ENCODE measurements around the gene CUX1.

The CUX1 gene

DNA sequence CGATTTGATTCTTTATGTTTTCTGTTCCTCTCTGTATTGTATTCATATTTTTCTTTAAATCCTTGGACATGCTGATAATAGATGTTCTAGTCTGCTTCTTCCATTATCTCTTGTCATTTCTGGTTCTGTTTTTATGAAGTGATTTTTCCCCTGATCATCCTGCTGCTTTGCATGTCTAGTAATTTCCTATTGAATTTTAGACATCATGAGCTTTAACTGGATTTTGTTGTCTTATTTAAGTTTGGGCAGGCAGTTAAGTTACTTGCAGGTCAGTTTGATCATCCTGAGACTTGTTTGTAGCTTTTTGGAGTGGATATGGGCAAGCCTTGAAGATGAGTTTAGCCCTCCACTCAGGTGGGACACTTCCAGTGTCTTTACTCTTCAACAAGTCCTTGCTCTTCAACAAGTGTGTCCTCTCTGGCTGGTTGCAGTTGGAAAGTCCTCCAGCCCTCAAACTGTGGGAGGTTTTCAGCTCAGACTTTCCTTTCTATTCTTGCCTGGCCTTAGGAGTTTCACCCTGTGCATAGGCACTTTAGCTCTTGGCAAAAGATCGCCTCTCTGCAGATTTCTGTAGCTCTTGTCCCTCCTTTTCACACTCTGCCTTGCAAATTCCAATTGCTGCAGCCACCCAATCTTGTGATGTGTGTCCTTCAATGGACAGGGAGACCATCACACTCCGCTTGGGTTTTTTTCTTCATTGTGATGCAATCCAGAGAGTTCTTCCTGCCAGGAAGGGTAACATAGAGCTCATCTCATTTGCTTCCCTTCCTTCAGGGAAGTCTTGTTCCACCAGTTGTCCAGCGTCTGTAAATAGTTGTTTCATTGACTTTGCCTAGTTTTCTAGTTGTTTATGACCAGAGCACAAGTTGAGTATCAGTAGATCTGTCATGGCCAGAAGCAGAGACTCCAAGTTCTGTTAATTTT lies 272.0 kb downstream of the CUX1 start:
- H3K27ac ChIP-seq (ENCODE audit: low read depth, low read length), result no peak overlapping the region
- H3K4me1 ChIP-seq (ENCODE audit: control insufficient read depth, insufficient read depth, low read length), result no peaks in the 10 kb centered on the region
- H3K4me3 ChIP-seq (ENCODE audit: low read length), result no peak overlapping the region
- no peak overlapping the region for H3K9ac ChIP-seq (ENCODE audit: low read length)
- H3K27me3 ChIP-seq (ENCODE audit: control insufficient read depth, insufficient read depth, low read length), result no peaks in the 10 kb centered on the region
- H3K36me3 ChIP-seq (ENCODE audit: control insufficient read depth, insufficient read depth, low read length), result no peaks in the 10 kb centered on the region

DNA sequence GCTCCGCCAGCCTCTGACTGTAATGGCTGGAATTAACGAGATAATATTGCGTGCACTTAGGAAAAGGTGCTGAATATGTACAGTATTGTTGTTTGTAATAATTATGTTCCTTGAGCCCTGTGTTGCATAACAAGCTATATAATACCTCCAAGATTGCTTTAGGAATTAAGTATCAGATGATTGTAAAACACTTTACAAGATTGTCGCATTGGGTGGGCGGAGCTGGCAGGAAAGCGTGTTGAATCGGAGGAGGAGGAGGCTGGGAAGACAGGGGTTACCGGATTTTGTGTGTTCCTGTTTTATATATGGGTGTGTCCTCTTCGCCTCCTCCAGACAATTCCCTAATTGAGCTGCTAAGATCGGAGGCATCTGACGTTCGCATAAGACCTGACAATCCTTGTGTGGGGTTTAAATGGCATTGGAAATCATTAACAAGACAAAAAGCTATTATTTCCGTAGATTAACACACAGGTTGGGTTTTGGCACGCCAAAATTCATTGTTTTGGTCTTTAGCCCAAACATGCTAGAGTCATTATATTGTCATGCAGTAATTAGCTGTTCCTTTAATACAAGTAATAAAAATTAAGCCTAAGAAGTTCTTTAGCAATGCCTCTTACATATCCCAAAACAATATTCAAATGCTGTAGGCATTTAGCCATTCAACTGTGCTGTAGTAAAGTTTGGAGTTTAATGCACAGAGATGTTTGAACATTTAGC lies 276.3 kb downstream of the CUX1 start:
- H3K27ac ChIP-seq (ENCODE audit: low read depth, low read length), result no peak overlapping the region
- H3K4me3 ChIP-seq (ENCODE audit: low read length), result no peak overlapping the region
- no peak overlapping the region for H3K9ac ChIP-seq (ENCODE audit: low read length)
- no peaks in the 10 kb centered on the region for H3K36me3 ChIP-seq (ENCODE audit: control insufficient read depth, insufficient read depth, low read length)
- no peaks in the 10 kb centered on the region for H3K27me3 ChIP-seq (ENCODE audit: control insufficient read depth, insufficient read depth, low read length)
- H3K4me1 ChIP-seq (ENCODE audit: control insufficient read depth, insufficient read depth, low read length), result no peaks in the 10 kb centered on the region

DNA sequence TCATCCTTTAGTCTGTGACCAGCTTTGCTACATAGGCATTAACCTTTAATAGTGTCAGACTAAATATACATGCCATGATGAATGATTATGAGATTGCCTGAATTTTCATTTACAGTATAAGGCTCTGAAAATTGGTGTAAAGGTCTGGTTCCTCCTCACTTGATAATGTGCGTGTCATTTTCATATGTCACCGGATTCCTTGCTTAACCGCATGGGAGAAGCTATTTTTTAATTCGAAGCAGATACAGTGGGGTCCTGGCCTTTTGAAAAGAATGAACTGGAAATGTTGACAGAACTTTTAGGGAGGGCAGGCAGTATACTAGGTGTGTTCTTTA lies 276.9 kb downstream of the CUX1 start:
- Histone ChIP-seq H3K9ac (ENCODE audit: low read length) (no peak overlapping the region), H3K27ac (ENCODE audit: low read depth, low read length) (no peak overlapping the region), H3K27me3 (ENCODE audit: control insufficient read depth, insufficient read depth, low read length) (no peaks in the 10 kb centered on the region), H3K4me3 (ENCODE audit: low read length) (no peak overlapping the region), H3K36me3 (ENCODE audit: control insufficient read depth, insufficient read depth, low read length) (no peaks in the 10 kb centered on the region), H3K4me1 (ENCODE audit: control insufficient read depth, insufficient read depth, low read length) (no peaks in the 10 kb centered on the region)

DNA sequence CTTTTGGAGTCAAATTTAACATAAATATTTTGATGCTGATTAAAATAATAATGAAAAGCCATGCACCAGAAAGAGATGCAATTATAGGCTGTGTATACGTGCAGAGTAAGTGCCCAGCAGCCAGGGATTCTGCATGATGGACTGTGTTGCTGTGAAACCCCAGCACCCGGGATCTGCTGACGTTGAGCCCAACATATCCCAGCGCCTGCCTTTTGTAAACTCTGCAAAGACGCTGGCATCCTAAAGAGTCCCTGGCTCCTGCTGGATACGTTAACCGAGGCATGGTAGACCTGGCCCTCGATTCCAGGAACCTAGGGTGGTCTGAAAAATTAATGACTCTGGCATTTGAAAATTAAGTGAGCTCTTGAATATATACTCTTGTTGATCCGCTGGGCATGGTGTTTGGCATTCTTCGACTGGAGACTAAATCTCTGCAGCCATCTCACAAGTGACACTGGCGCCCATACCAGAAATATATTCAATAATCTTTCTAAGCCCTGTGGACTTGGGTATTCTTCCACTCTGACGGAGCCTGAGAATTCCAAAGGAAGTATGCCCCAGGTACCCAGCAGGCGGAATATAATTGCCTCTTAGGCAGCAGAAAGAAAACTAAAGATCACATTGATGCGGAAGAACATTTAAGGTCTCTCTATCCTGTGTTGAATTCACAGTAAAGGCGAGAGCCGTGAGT lies 278.0 kb downstream of the CUX1 start:
- no peak overlapping the region for H3K4me3 ChIP-seq (ENCODE audit: low read length)
- H3K4me1 ChIP-seq (ENCODE audit: control insufficient read depth, insufficient read depth, low read length), result no peaks in the 10 kb centered on the region
- H3K36me3 ChIP-seq (ENCODE audit: control insufficient read depth, insufficient read depth, low read length), result no peaks in the 10 kb centered on the region
- no peak overlapping the region for H3K9ac ChIP-seq (ENCODE audit: low read length)
- no peaks in the 10 kb centered on the region for H3K27me3 ChIP-seq (ENCODE audit: control insufficient read depth, insufficient read depth, low read length)
- H3K27ac ChIP-seq (ENCODE audit: low read depth, low read length), result no peak overlapping the region

DNA sequence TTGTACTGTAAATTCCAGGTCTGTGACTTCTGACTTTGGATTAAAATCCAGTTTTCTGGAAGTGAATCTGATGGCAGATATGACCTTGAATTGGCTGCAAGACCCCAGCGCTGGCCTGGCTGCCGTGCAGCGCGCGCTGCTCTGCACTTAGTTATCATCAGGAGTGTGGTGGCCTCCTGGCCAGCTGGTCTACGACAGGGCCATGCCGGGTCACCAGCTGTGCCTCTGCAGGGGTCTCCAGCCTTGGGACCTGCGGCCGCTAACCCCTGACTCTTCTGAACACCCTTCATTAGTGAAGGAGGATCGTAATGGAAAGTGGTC lies 278.5 kb downstream of the CUX1 start:
- no peaks in the 10 kb centered on the region for H3K27me3 ChIP-seq (ENCODE audit: control insufficient read depth, insufficient read depth, low read length)
- no peaks in the 10 kb centered on the region for H3K4me1 ChIP-seq (ENCODE audit: control insufficient read depth, insufficient read depth, low read length)
- H3K36me3 ChIP-seq (ENCODE audit: control insufficient read depth, insufficient read depth, low read length), result no peaks in the 10 kb centered on the region
- H3K9ac ChIP-seq (ENCODE audit: low read length), result no peak overlapping the region
- H3K27ac ChIP-seq (ENCODE audit: low read depth, low read length), result no peak overlapping the region
- H3K4me3 ChIP-seq (ENCODE audit: low read length), result no peak overlapping the region

DNA sequence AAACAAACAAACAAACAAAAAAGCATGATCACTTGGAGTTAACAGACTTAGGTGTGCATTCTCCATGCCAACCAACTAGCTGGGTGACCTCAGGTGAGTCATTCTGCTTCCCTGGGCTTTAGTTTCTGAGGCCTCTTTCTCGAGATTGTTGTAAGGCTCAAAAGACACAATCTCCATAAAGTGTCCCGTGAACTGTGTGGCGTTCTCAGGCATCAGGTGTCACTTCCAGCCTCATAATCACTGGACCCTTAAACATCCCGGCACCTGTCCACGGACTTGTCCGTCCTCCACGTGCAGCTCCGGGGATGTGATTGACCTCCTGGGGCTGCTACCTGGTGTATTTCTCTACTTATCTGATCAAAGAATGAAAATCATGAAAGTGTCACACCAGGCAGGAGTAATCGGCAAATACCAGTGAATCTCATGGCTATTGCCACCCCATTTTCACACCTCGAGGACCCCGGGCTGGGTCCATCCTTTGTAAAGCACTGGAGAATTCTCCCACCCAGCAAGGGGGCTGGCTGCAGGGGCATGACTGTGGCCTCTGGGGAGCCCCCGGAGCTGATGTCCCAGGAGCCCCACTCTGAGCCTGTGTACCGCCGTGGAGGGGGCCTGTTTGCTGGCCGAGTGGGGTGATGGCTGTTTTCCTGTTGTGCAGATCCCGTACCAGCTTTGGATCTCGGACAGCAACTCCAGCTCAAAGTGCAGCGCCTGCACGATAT lies 279.4 kb downstream of the CUX1 start:
- Histone ChIP-seq H3K4me3 (ENCODE audit: low read length) (no peak overlapping the region), H3K4me1 (ENCODE audit: control insufficient read depth, insufficient read depth, low read length) (no peaks in the 10 kb centered on the region), H3K27me3 (ENCODE audit: control insufficient read depth, insufficient read depth, low read length) (no peaks in the 10 kb centered on the region), H3K36me3 (ENCODE audit: control insufficient read depth, insufficient read depth, low read length) (peaks cover 2% of the 10 kb centered on the region), H3K9ac (ENCODE audit: low read length) (no peak overlapping the region), H3K27ac (ENCODE audit: low read depth, low read length) (no peak overlapping the region)

DNA sequence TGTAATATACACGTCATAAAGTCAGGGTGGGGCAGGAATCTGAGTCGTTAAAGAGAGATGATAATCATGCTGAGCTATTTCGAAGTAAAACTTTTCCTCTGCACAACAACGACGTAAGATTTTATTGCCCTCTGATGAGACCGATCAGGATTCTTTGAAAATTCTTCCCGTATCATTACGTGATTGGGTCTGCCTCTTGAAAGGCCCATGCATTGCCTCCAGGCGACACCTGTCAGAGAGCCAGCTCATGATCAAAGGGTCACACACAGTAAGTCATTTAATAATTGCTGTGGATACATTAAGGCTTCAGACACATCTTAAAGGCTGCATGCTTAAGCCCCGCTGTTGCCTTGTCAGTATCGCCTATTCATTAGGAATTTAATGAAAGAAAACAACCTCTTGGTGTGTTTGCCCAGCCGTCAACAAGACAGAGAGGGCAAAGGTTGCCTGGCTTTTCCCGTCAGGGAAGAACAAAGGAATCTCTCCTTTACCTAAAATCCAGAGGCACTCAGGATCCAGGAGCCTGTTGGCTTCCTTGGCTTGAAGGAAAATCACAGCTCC lies 280.3 kb downstream of the CUX1 start:
- Histone ChIP-seq H3K4me3 (ENCODE audit: low read length) (no peak overlapping the region), H3K27me3 (ENCODE audit: control insufficient read depth, insufficient read depth, low read length) (no peaks in the 10 kb centered on the region), H3K9ac (ENCODE audit: low read length) (no peak overlapping the region), H3K4me1 (ENCODE audit: control insufficient read depth, insufficient read depth, low read length) (no peaks in the 10 kb centered on the region), H3K36me3 (ENCODE audit: control insufficient read depth, insufficient read depth, low read length) (peaks cover 2% of the 10 kb centered on the region), H3K27ac (ENCODE audit: low read depth, low read length) (no peak overlapping the region)

DNA sequence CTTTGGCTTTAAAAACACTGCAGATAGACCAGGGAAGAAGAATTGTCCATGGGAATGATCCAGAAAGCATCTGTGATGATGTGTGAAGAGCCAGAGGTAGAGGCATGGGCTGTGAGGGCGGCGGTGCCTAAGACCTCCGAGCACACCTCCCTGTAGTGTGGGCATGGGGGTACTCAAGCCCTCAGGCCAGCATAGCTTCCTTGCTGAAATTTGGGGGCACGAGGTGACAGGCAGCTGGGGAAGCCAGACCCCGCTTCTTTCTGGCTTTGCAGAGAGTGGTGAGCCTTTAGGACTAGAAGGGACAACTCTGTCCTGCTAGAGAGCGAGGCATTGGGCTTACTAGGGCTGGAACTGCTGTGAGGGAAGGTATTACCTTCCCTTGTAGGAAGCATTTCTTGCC lies 281.6 kb downstream of the CUX1 start:
- H3K27ac ChIP-seq (ENCODE audit: low read depth, low read length), result no peak overlapping the region
- H3K4me1 ChIP-seq (ENCODE audit: control insufficient read depth, insufficient read depth, low read length), result no peaks in the 10 kb centered on the region
- peaks cover 2% of the 10 kb centered on the region for H3K36me3 ChIP-seq (ENCODE audit: control insufficient read depth, insufficient read depth, low read length)

DNA sequence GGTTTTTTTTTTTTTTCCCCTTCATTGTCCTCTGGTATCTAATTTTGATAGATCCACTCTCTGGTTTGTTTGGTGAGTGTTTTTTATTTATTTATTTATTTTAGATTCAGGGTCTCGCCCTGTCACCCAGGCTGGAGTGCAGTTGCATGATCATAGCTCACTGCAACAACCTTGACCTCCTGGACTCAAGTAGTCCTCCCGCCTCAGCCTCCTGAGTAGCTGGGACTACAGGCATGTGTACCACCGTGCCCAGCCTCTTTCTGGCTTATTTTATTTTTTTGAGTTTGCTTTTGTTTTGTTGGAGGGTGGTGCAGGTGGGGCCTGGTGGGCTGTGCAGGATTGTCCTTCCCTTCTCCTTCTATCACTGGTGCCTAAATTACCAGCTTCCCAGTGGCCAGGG lies 282.0 kb downstream of the CUX1 start:
- no peak overlapping the region for H3K9ac ChIP-seq (ENCODE audit: low read length)
- no peak overlapping the region for H3K27ac ChIP-seq (ENCODE audit: low read depth, low read length)
- H3K27me3 ChIP-seq (ENCODE audit: control insufficient read depth, insufficient read depth, low read length), result no peaks in the 10 kb centered on the region
- H3K4me1 ChIP-seq (ENCODE audit: control insufficient read depth, insufficient read depth, low read length), result no peaks in the 10 kb centered on the region
- H3K36me3 ChIP-seq (ENCODE audit: control insufficient read depth, insufficient read depth, low read length), result peaks cover 2% of the 10 kb centered on the region
- no peak overlapping the region for H3K4me3 ChIP-seq (ENCODE audit: low read length)

More for the DNA sequence above, 281.6 kb downstream of the CUX1 start:
- Histone ChIP-seq H3K9ac (ENCODE audit: low read length) (no peak overlapping the region), H3K4me3 (ENCODE audit: low read length) (no peak overlapping the region), H3K27me3 (ENCODE audit: control insufficient read depth, insufficient read depth, low read length) (no peaks in the 10 kb centered on the region)

DNA sequence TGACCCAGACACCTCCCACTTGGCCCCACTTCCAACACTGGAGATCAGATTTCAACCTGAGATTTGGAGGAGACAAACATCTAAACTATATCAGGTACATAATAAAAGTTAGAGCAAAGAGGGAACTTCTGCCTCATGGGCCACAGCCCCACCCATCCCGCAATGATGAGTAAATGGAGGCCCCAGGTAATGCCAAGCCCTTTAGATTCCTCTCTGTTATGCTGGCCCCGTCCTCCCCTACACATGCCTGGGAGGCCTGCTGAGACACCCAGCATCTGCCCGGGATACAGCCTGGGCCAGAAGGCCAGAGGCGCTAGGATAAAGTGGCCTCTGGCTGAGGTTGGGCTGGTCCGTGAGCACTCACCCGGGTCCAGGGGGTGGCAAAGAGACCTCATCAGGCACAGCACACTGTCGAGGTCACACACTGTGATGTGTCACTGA lies 283.7 kb downstream of the CUX1 start:
- H3K27ac ChIP-seq (ENCODE audit: low read depth, low read length), result no peak overlapping the region
- no peak overlapping the region for H3K9ac ChIP-seq (ENCODE audit: low read length)
- H3K27me3 ChIP-seq (ENCODE audit: control insufficient read depth, insufficient read depth, low read length), result no peaks in the 10 kb centered on the region
- H3K4me1 ChIP-seq (ENCODE audit: control insufficient read depth, insufficient read depth, low read length), result no peaks in the 10 kb centered on the region
- no peak overlapping the region for H3K4me3 ChIP-seq (ENCODE audit: low read length)
- H3K36me3 ChIP-seq (ENCODE audit: control insufficient read depth, insufficient read depth, low read length), result peaks cover 2% of the 10 kb centered on the region

DNA sequence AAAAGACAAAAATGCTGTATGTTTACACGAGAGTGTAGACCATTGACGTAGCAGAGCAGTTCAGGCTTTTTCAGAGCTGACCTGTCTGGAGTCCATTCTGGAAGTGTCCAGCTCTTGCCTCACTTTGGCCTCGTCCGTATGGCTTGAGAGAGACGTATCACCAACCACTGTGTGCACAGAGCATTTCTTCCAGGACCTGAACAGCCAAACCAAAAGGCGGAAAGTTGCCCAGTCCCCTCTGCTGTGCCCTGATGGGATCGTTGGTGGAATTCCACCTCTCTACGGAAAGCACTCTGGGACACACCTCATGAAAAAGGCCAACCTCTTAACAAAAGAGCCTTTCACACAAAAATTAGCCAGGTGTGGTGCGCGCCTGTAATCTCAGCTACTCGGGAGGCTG lies 284.5 kb downstream of the CUX1 start:
- no peaks in the 10 kb centered on the region for H3K27me3 ChIP-seq (ENCODE audit: control insufficient read depth, insufficient read depth, low read length)
- no peaks in the 10 kb centered on the region for H3K4me1 ChIP-seq (ENCODE audit: control insufficient read depth, insufficient read depth, low read length)
- no peak overlapping the region for H3K9ac ChIP-seq (ENCODE audit: low read length)
- H3K27ac ChIP-seq (ENCODE audit: low read depth, low read length), result no peak overlapping the region
- no peak overlapping the region for H3K4me3 ChIP-seq (ENCODE audit: low read length)
- peaks cover 2% of the 10 kb centered on the region for H3K36me3 ChIP-seq (ENCODE audit: control insufficient read depth, insufficient read depth, low read length)

DNA sequence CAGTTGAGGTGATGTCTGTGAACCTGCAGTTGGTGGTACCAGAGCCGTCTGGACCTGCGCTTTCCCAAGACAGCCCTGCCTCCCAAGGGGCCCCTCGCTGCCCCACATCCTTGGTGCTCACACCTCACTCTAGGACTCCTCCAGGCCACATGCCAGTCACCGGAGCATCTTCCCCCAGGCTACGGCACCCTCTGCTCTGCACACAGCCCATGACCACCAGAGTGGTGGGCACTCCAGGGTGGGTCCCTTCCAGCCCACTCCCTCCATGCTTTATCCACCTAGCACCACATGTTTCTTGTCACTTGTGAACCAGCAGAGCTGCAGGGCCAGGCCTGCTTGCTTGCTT lies 285.6 kb downstream of the CUX1 start:
- Histone ChIP-seq H3K4me3 (ENCODE audit: low read length) (no peak overlapping the region), H3K27ac (ENCODE audit: low read depth, low read length) (no peak overlapping the region), H3K27me3 (ENCODE audit: control insufficient read depth, insufficient read depth, low read length) (no peaks in the 10 kb centered on the region), H3K4me1 (ENCODE audit: control insufficient read depth, insufficient read depth, low read length) (no peaks in the 10 kb centered on the region), H3K36me3 (ENCODE audit: control insufficient read depth, insufficient read depth, low read length) (peaks cover 2% of the 10 kb centered on the region), H3K9ac (ENCODE audit: low read length) (no peak overlapping the region)

Measured in rectal smooth muscle tissue (tissue), 1 donor.